SK-N-SH (cell line): ENCODE data around the gene PLEKHG1. TPM values are rescaled to one million over a fixed set of nuclear protein-coding genes. Genes with fewer than 3 reads are reported as not detected.
A peak's percentile ranks its signal among the peaks of the same experiment; 100 is the strongest.

Experiments
- CTCF ChIA-PET: fragments of 300-600, 350-600 bp; formaldehyde crosslinking; extraction: SDS; loops from one replicate; lab custom pipeline; 2021; lab: Yijun Ruan, JAX
- POLR2A ChIA-PET: fragments of 350-600 bp; sonication (Branson Sonifier 250); formaldehyde crosslinking; extraction: SDS; loops from one replicate; lab custom pipeline; 2020; ENCODE audit warnings: antibody characterized with exemption, inconsistent platforms; lab: Yijun Ruan, JAX
- DNase-seq: peaks from one replicate; pipeline ENCODE4 v3.0.0; 2012
- H2AFZ ChIP-seq: fragments of 200-600 bp; sonication (generic); 2 replicates; pipeline ENCODE4 v1.8.1; 2016; ENCODE audit warnings: antibody characterized with exemption, mild to moderate bottlenecking, low read depth
- H3F3A ChIP-seq: fragments of 200-600 bp; sonication (generic); replicated peaks from 2 replicates; pipeline ENCODE3; 2016; ENCODE audit warnings: antibody characterized with exemption, mild to moderate bottlenecking; ENCODE audit not compliant: insufficient read depth
- H3K27ac ChIP-seq, 2 experiments: fragments of 200-500 bp in 1 of 2; fragments of 200-600 bp in 1 of 2; sonication (Bioruptor generic) in 1 of 2; sonication (generic), shearing (Covaris generic) in 1 of 2; 2 replicates each; pipeline versions ENCODE4 v1.5.1 to v1.6.1; 2014 to 2016; ENCODE audit warnings: low read depth in 2 of 2, inconsistent platforms in 1 of 2, low read length in 1 of 2, mild to moderate bottlenecking in 1 of 2, mixed read lengths in 1 of 2
- H3K27me3 ChIP-seq: fragments of 200-600 bp; sonication (generic), shearing (Covaris generic); 2 replicates; pipeline ENCODE4 v1.6.1; 2016; ENCODE audit warnings: mixed run types; ENCODE audit not compliant: insufficient read depth
- H3K36me3 ChIP-seq, 2 experiments: fragments of 200-500 bp in 1 of 2; fragments of 200-600 bp in 1 of 2; sonication (Bioruptor generic) in 1 of 2; sonication (generic) in 1 of 2; replicated peaks in 1 of 2; 2 replicates each; pipeline versions ENCODE3 to v1.5.1; 2014 to 2016; ENCODE audit warnings: low read length in 1 of 2, mild to moderate bottlenecking in 1 of 2; ENCODE audit not compliant: insufficient read depth in 2 of 2, control insufficient read depth in 1 of 2
- H3K4me1 ChIP-seq, 2 experiments: fragments of 200-500 bp in 1 of 2; fragments of 200-600 bp in 1 of 2; sonication (Bioruptor generic) in 1 of 2; sonication (generic), shearing (Covaris generic) in 1 of 2; 2 replicates each; pipeline versions ENCODE4 v1.5.1 to v1.6.1; 2014 to 2016; ENCODE audit warnings: low read depth in 1 of 2, low read length in 1 of 2, mixed run types in 1 of 2; ENCODE audit not compliant: insufficient read depth in 2 of 2, control insufficient read depth in 1 of 2
- H3K4me2 ChIP-seq: fragments of 200-600 bp; sonication (generic), shearing (Covaris generic); 2 replicates; pipeline ENCODE4 v1.6.1; 2017; ENCODE audit warnings: mixed run types
- H3K4me3 ChIP-seq, 2 experiments: fragments of 200-500 bp in 1 of 2; fragments of 200-600 bp in 1 of 2; sonication (Bioruptor generic) in 1 of 2; sonication (generic), shearing (Covaris generic) in 1 of 2; 2 replicates each; pipeline versions ENCODE4 v1.5.1 to v1.8.1; 2014 to 2016; ENCODE audit warnings: low read depth in 2 of 2, inconsistent platforms in 1 of 2, low read length in 1 of 2, mild to moderate bottlenecking in 1 of 2, mixed read lengths in 1 of 2, moderate library complexity in 1 of 2
- H3K79me2 ChIP-seq: fragments of 200-600 bp; sonication (generic); 2 replicates; pipeline ENCODE4 v1.8.1; 2017; ENCODE audit warnings: mild to moderate bottlenecking; ENCODE audit not compliant: insufficient read depth
- H3K9ac ChIP-seq: fragments of 200-600 bp; sonication (generic); 2 replicates; pipeline ENCODE4 v1.6.1; 2017; ENCODE audit warnings: mixed run types
- H3K9me2 ChIP-seq: fragments of 200-600 bp; sonication (generic); 2 replicates; pipeline ENCODE4 v1.6.1; 2017; ENCODE audit warnings: mixed run types
- H3K9me3 ChIP-seq: fragments of 200-600 bp; sonication (generic); 2 replicates; pipeline ENCODE4 v1.6.1; 2017; ENCODE audit warnings: mixed run types, mild to moderate bottlenecking, moderate library complexity
- H4K20me1 ChIP-seq: fragments of 200-600 bp; sonication (generic); 2 replicates; pipeline ENCODE4 v1.6.1; 2017; ENCODE audit warnings: mild to moderate bottlenecking, mixed run types; ENCODE audit not compliant: insufficient read depth
- ELF1 ChIP-seq: IDR thresholded peaks from 2 replicates; pipeline ENCODE4 v1.4.0; 2012
- EZH2phosphoT487 ChIP-seq: fragments of 200-600 bp; sonication (generic); IDR thresholded peaks from 2 replicates; pipeline ENCODE4 v1.6.1; 2017; ENCODE audit warnings: low read depth, mixed run types, mild to moderate bottlenecking, antibody characterized with exemption, moderate library complexity, borderline replicate concordance
- FOXJ3 ChIP-seq: sonication (generic); formaldehyde crosslinking; IDR thresholded peaks from 2 replicates; pipeline ENCODE4 v1.5.1; 2020; ENCODE audit warnings: mild to moderate bottlenecking, missing genetic modification reagents
- FOXM1 ChIP-seq: IDR thresholded peaks from 2 replicates; pipeline ENCODE4 v1.4.0; 2012; ENCODE audit warnings: low read depth, mild to moderate bottlenecking
- JUND ChIP-seq: IDR thresholded peaks from 2 replicates; pipeline ENCODE4 v1.4.0; 2012
- MXI1 ChIP-seq: IDR thresholded peaks from 2 replicates; pipeline ENCODE4 v1.6.1; 2012; ENCODE audit warnings: mild to moderate bottlenecking, low read depth, low read length, improper control_type of control experiment
- NRF1 ChIP-seq: IDR thresholded peaks from 2 replicates; pipeline ENCODE4 v1.6.1; 2012; ENCODE audit warnings: low read depth, mild to moderate bottlenecking, low read length
- POLR2AphosphoS5 ChIP-seq: IDR thresholded peaks from 2 replicates; pipeline ENCODE4 v1.6.1; 2012; ENCODE audit warnings: low read depth, low read length
- SMC3 ChIP-seq: IDR thresholded peaks from 2 replicates; pipeline ENCODE4 v1.6.1; 2012; ENCODE audit warnings: low read depth, low read length, improper control_type of control experiment
- WGBS: methylation state at CpG from one replicate; pipeline ENCODE4 v1.1.6; 2017; ENCODE audit warnings: low lambda C conversion rate; 5-methylcytosine and 5-hydroxymethylcytosine counted together
- polyA plus RNA-seq, 3 experiments: library from polyadenylated mRNA; depleted of rRNA; stranded (reverse); fragments of >200 nt; gene quantifications; 2 replicates each; pipeline ENCODE4 v1.2.3, GENCODE V29; 2012
- TF ChIP-seq, protein P1 (sequence below): fragments of 150-350 bp; IDR thresholded peaks from 2 replicates; pipeline ENCODE4 v1.6.1; 2016; ENCODE audit warnings: mild to moderate bottlenecking, low read depth, low read length
- TF ChIP-seq, protein P2 (sequence below): IDR thresholded peaks from 2 replicates; pipeline ENCODE4; 2012

The PLEKHG1 gene
- polyA plus RNA-seq, 1 of the 3 experiments (the other 2 are of a cell fraction) = 0.02 TPM

DNA sequence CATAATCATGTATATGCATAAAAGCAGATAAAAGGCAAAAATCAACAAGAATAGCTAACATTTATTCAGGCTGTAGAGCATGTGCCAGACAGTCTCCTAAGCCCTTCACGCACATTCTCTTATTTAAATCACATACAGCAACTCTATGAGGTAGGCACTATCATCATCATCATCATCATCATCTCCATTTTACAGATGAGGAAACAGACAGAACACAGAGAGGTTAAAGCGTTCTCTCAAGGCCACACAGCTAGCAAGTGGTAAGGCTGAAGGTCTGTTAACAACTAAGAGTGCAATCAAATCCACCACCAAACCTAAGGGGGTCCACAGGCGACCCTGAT lies 857 bp upstream of the PLEKHG1 start:
- Histone ChIP-seq H3K27me3 (peaks cover 35% of the 10 kb centered on the region), H3K9me2 (no peaks in the 10 kb centered on the region), H3K4me2 (0 out of 2 replicates have a peak overlapping the region, but pooled peaks have one; percentile 65), H3F3A (no peaks in the 10 kb centered on the region), H3K9ac (no peak overlapping the region), H3K4me1 (no peaks in the 10 kb centered on the region; a peak in 1 of 4 replicates), H2AFZ (no peak overlapping the region), H3K79me2 (no peaks in the 10 kb centered on the region), H4K20me1 (no peaks in the 10 kb centered on the region), H3K36me3 (no peaks in the 10 kb centered on the region), H3K4me3 (no peak overlapping the region), H3K27ac (no peak overlapping the region), H3K9me3 (no peaks in the 10 kb centered on the region)
- TF ChIP-seq EZH2phosphoT487 = no peak
- no peak for TF ChIP-seq SMC3
- TF ChIP-seq, protein P1, sequence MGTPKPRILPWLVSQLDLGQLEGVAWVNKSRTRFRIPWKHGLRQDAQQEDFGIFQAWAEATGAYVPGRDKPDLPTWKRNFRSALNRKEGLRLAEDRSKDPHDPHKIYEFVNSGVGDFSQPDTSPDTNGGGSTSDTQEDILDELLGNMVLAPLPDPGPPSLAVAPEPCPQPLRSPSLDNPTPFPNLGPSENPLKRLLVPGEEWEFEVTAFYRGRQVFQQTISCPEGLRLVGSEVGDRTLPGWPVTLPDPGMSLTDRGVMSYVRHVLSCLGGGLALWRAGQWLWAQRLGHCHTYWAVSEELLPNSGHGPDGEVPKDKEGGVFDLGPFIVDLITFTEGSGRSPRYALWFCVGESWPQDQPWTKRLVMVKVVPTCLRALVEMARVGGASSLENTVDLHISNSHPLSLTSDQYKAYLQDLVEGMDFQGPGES = no peak
- no peak for TF ChIP-seq FOXJ3 (CRISPR knock-in tag)
- no peak for TF ChIP-seq ELF1
- TF ChIP-seq, protein P2, sequence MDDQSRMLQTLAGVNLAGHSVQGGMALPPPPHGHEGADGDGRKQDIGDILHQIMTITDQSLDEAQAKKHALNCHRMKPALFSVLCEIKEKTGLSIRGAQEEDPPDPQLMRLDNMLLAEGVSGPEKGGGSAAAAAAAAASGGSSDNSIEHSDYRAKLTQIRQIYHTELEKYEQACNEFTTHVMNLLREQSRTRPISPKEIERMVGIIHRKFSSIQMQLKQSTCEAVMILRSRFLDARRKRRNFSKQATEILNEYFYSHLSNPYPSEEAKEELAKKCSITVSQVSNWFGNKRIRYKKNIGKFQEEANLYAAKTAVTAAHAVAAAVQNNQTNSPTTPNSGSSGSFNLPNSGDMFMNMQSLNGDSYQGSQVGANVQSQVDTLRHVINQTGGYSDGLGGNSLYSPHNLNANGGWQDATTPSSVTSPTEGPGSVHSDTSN = no peak
- no peak for TF ChIP-seq JUND
- 39% methylated on average over 3 of the region's 3 CpGs for WGBS
- no peak for DNase-seq
- ChIA-PET CTCF (no interaction called here), POLR2A (no interaction called here)

DNA sequence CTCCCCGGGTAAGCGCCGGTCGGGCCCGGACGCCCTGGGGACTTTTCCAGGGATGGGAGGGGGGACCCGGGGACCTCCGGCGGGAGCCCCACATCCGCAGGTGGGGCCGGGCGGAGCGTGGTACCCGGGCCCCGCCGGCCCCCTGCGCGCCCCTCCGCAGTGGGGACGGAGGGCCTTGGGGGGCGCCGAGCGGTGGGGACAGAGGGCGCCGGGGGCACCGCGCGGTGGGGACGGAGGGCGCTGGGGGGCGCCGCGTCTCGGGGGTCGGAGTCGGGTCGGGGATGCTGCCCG lies 270 bp downstream of the PLEKHG1 start:
- H4K20me1 ChIP-seq = no peaks in the 10 kb centered on the region
- H3K4me2 ChIP-seq = peak overlapping the region; percentile 65; the same call in 1 of the 2 replicates
- no peak overlapping the region for H3K27ac ChIP-seq
- whole genome bisulfite sequencing = no CpG with 5 or more reads among the region's 38 CpGs
- TF ChIP-seq ELF1 = no peak
- no peak for TF ChIP-seq NRF1
- no peak for TF ChIP-seq POLR2AphosphoS5
- TF ChIP-seq MXI1 = no peak
- no peak for TF ChIP-seq FOXM1
- no peak for TF ChIP-seq SMC3
- no peak for DNase-seq
- H3K27me3 ChIP-seq = peaks cover 35% of the 10 kb centered on the region
- ChIA-PET CTCF (interaction anchor here (1.4 kb wide), 1 partner anchor 19 kb away, joined by 5 read pairs; no protein-coding TSS in a partner anchor), POLR2A (no interaction called here)
- H3K9ac ChIP-seq = no peak overlapping the region
- no peaks in the 10 kb centered on the region for H3F3A ChIP-seq
- no peaks in the 10 kb centered on the region for H3K36me3 ChIP-seq
- no peak overlapping the region for H2AFZ ChIP-seq
- no peaks in the 10 kb centered on the region; a peak in 1 of 4 replicates for H3K4me1 ChIP-seq
- no peaks in the 10 kb centered on the region for H3K79me2 ChIP-seq
- H3K9me3 ChIP-seq = no peaks in the 10 kb centered on the region
- peak overlapping the region in 1 of 2 experiments; percentile 19; a peak in 2 of 4 replicates for H3K4me3 ChIP-seq
- no peaks in the 10 kb centered on the region for H3K9me2 ChIP-seq
